HG03175 (cell line): ENCODE measurements around the gene ELMO3.

Source experiments
- ATAC-seq: cut with Tn5 transposase; IDR thresholded peaks from one replicate; pipeline ENCODE4 v1.9.1; 2021; ENCODE audit warnings: mild to moderate bottlenecking, moderate library complexity; ENCODE audit not compliant: unreplicated experiment

The ELMO3 gene

DNA sequence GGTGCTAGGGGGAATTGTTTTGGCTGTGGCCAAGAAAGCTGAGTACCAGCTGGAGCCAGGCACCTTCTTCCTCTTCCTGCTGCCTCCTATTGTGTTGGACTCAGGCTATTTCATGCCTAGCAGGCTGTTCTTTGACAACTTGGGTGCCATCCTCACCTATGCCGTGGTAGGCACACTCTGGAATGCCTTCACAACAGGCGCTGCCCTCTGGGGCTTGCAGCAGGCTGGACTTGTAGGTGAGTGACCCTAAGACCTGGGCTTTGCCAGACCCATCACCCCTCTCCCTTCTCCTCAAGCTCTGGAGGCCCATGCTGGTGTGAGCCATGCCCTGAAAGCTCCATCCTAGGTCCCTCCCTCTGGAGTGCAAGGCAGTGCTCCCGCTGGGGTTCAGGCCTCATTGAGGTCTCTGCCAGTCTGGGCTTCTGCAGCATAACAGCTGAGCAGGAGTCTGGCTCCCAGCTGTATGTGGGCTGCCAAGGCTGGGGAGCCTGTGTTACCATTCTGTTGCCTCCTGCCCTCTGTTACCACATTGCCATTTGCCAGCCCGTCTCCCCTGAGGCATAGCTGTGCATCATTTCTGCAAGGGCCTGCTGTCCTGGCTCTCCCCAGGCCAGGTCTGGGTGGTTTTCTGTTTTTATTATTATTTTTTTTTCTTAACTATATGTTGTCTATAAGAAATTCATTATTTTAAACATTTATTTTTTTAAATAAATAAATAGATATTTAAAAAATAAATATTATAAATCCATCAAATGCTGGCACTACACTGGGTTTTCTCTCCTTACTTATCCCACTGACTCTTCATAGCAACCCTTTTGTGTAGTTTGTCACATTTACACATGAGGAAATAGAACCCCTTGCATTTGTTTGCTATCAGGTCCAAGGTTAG, 53.9 kb downstream of the ELMO3 start:
- no peak for ATAC-seq
